HepG2 (cell line): ENCODE data around the gene GRIP1. TPM values are rescaled to one million over a fixed set of nuclear protein-coding genes. Genes with fewer than 3 reads are reported as not detected.
A peak's percentile ranks its signal among the peaks of the same experiment; 100 is the strongest.

Experiments
- ATAC-seq: fragments of 200-7000 bp; cut with Tn5 transposase; 3 replicates; pipeline ENCODE4 v1.9.1; 2020; ENCODE audit warnings: mild to moderate bottlenecking, moderate library complexity
- BruUV-seq: library from RNA; stranded (reverse); fragments of 400-500 nt; replicated peaks from 2 replicates; lab custom pipeline; 2021; lab: Mats Ljungman, UMichigan
- CTCF ChIA-PET: fragments of 300-600 bp; formaldehyde crosslinking; extraction: SDS; loops from one replicate; lab custom pipeline; 2021; ENCODE audit warnings: low total read pairs, inconsistent platforms, low intra/inter-chr PET ratio; lab: Yijun Ruan, JAX
- POLR2A ChIA-PET: fragments of 350-600 bp; sonication (Branson Sonifier 250); formaldehyde crosslinking; loops from one replicate; lab custom pipeline; 2020; ENCODE audit warnings: antibody characterized with exemption, inconsistent platforms; lab: Yijun Ruan, JAX
- DNase-seq: peaks from one replicate; pipeline ENCODE4 v3.0.0-alpha.2; 2015; ENCODE audit warnings: low spot score
- FAIRE-seq: peaks from 3 replicates; lab custom pipeline; 2011; peaks lifted over from hg19 to GRCh38; lab: Jason Lieb, UNC
- H2AFZ ChIP-seq: one replicate; pipeline ENCODE4 v1.6.1; 2011; ENCODE audit warnings: low read length, inconsistent platforms
- H3K27ac ChIP-seq: fragments of 300-600 bp; 3 replicates; pipeline ENCODE4 v1.8.0; 2011; ENCODE audit warnings: mixed run types, mild to moderate bottlenecking, mixed read lengths, low read length, inconsistent platforms; ENCODE audit not compliant: insufficient read depth; ENCODE audit errors: extremely low read length
- H3K27me3 ChIP-seq, 2 experiments: fragments of 200-600 bp in 1 of 2; 2 replicates in 1 of 2; 3 replicates in 1 of 2; pipeline versions ENCODE4 v1.6.0 to v1.8.0; 2011; ENCODE audit warnings: low read length in 2 of 2, mild to moderate bottlenecking in 2 of 2, moderate library complexity in 2 of 2, inconsistent platforms in 1 of 2; ENCODE audit not compliant: insufficient read depth in 2 of 2, control insufficient read depth in 1 of 2
- H3K36me3 ChIP-seq, 2 experiments: fragments of 200-600 bp in 1 of 2; replicated peaks in 1 of 2; 2 replicates in 1 of 2; 3 replicates in 1 of 2; pipeline versions ENCODE4 v1.5.1 to v1.8.0; 2011; ENCODE audit warnings: low read length in 2 of 2, inconsistent platforms in 1 of 2; ENCODE audit not compliant: insufficient read depth in 2 of 2, control insufficient read depth in 1 of 2
- H3K4me1 ChIP-seq: 2 replicates; pipeline ENCODE4 v1.5.1; 2012; ENCODE audit warnings: low read length, inconsistent platforms; ENCODE audit not compliant: insufficient read depth
- H3K4me2 ChIP-seq: 2 replicates; pipeline ENCODE4 v1.6.0; 2011; ENCODE audit warnings: low read depth, low read length, inconsistent platforms
- H3K4me3 ChIP-seq, 3 experiments: fragments of 200-600 bp in 1 of 3; sonication (generic), shearing (Covaris generic) in 1 of 3; replicated peaks in 1 of 3; 2 replicates each; pipeline ENCODE4 v1.5.1; 2011 to 2016; ENCODE audit warnings: low read length in 3 of 3, inconsistent platforms in 2 of 3, low read depth in 2 of 3, mild to moderate bottlenecking in 2 of 3, control low read depth in 1 of 3, mixed read lengths in 1 of 3; ENCODE audit not compliant: insufficient read depth in 1 of 3
- H3K79me2 ChIP-seq: one replicate; pipeline ENCODE4 v1.6.1; 2011; ENCODE audit warnings: low read length, inconsistent platforms; ENCODE audit not compliant: insufficient read depth
- H3K9ac ChIP-seq: 2 replicates; pipeline ENCODE4 v1.6.0; 2011; ENCODE audit warnings: mild to moderate bottlenecking, low read depth, low read length, inconsistent platforms; ENCODE audit not compliant: insufficient read depth
- H3K9me3 ChIP-seq: 2 replicates; pipeline ENCODE4 v1.5.1; 2012; ENCODE audit warnings: mild to moderate bottlenecking, low read length
- H4K20me1 ChIP-seq: 2 replicates; pipeline ENCODE4 v1.6.0; 2011; ENCODE audit warnings: inconsistent platforms, mild to moderate bottlenecking, low read length, moderate library complexity; ENCODE audit not compliant: insufficient read depth
- ATF7 ChIP-seq, 2 experiments: fragments of 450-650 bp in 1 of 2; sonication (generic) in 1 of 2; formaldehyde crosslinking in 1 of 2; IDR thresholded peaks; 2 replicates each; pipeline versions ENCODE4 v1.4.0 to v1.6.1; 2016 to 2020; ENCODE audit warnings: antibody characterized with exemption in 1 of 2, mild to moderate bottlenecking in 1 of 2, missing genetic modification reagents in 1 of 2
- CREB1 ChIP-seq, 2 experiments: fragments of 450-650 bp in 1 of 2; IDR thresholded peaks; 2 replicates each; pipeline ENCODE4 v1.6.1; 2016 to 2017; ENCODE audit warnings: control low read depth in 1 of 2, mild to moderate bottlenecking in 1 of 2, missing compliant biosample characterization in 1 of 2, missing genetic modification characterization in 1 of 2
- ESRRA ChIP-seq: sonication (generic); formaldehyde crosslinking; IDR thresholded peaks from 2 replicates; pipeline ENCODE4 v1.5.1; 2020; ENCODE audit warnings: mild to moderate bottlenecking, low read depth, missing genetic modification reagents
- ZZZ3 ChIP-seq: sonication (generic); formaldehyde crosslinking; IDR thresholded peaks from 2 replicates; pipeline ENCODE4 v1.4.0; 2020; ENCODE audit warnings: missing genetic modification reagents, mild to moderate bottlenecking, borderline replicate concordance
- WGBS: methylation state at CpG from one replicate; pipeline ENCODE4 v1.1.6; 2017; ENCODE audit warnings: low lambda C conversion rate; 5-methylcytosine and 5-hydroxymethylcytosine counted together
- in situ Hi-C: cut with HindIII; loops from 2 replicates; pipeline ENCODE4 v1.10.0; 2017; ENCODE audit warnings: low pct_unique_long_range_greater_than_20kb; ENCODE audit not compliant: extremely low pct_ligation_motif_present
- intact Hi-C: fragments of 100-400 bp; cut with micrococcal nuclease; formaldehyde crosslinking; loops from one replicate; pipeline ENCODE4 v1.10.0; 2022; ENCODE audit not compliant: unreplicated experiment
- polyA plus RNA-seq, 8 experiments: library from polyadenylated mRNA; depleted of rRNA in 3 of 8; stranded (reverse) in 7 of 8; unstranded in 1 of 8; fragments of >200 nt; fragmentation: Illumina TruSeq in 4 of 8; extraction: Trizol in 4 of 8; gene quantifications; 2 replicates each; pipeline versions ENCODE4 v1.2.1 to v1.2.3, GENCODE V29; 2011 to 2016; ENCODE audit warnings: low read depth in 4 of 8, missing spikeins in 1 of 8, mixed read lengths in 1 of 8; ENCODE audit not compliant: insufficient read depth in 1 of 8
- total RNA-seq, 5 experiments: library from RNA; depleted of rRNA; stranded (reverse); fragments of >200 nt; fragmentation: Illumina TruSeq; extraction: Trizol; gene quantifications; 2 replicates each; pipeline ENCODE4 v1.2.3, GENCODE V29; 2016; ENCODE audit warnings: low read depth in 1 of 5
- TF ChIP-seq, protein P1 (sequence below): sonication (generic); formaldehyde crosslinking; IDR thresholded peaks from 2 replicates; pipeline ENCODE4 v1.4.0; 2020; ENCODE audit warnings: mild to moderate bottlenecking, missing genetic modification reagents
- TF ChIP-seq, protein P2 (sequence below): fragments of 450-650 bp; IDR thresholded peaks from 2 replicates; pipeline ENCODE4 v1.6.1; 2016

The GRIP1 gene
- total and polyA plus RNA-seq, 2 of the 13 experiments (the other 11 are each of a cell fraction or from before 2014, with no cell fraction given) = not detected

DNA sequence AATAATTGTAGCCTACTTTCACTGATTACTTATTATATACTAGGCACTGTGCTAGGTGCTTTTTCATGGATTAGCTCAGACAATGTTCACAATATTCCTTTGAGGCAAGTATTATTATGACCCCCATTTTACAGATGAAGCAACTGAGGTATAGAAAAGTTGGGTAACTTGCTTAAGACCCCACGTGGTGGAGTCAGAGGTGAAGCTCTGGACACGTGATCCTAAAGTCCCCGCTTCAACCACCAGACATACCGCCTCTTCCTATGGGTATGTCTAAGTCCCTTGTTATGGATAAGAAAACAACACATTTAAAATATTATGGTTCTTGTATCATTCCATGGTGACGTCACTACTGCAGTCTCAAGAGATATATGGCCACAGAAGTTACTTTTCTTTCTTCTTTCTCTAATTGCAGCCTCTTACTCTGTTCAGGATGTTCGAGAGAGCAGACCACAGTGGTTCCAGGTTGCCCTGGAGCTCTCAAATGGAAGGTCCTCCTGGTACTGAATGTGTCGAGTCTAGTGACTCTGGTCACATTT, 218.9 kb downstream of the GRIP1 start:
- no peak overlapping the region for H3K27ac ChIP-seq
- peak; percentile 95 for TF ChIP-seq CREB1 (IDR thresholded peaks at IDR 0.05)
- TF ChIP-seq CREB1 (CRISPR knock-in tag; IDR thresholded peaks at IDR 0.05) = no peak
- TF ChIP-seq, protein P1, sequence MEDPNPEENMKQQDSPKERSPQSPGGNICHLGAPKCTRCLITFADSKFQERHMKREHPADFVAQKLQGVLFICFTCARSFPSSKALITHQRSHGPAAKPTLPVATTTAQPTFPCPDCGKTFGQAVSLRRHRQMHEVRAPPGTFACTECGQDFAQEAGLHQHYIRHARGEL (CRISPR knock-in tag) = no peak
- no peak for TF ChIP-seq ESRRA (CRISPR knock-in tag)
- TF ChIP-seq, protein P2, sequence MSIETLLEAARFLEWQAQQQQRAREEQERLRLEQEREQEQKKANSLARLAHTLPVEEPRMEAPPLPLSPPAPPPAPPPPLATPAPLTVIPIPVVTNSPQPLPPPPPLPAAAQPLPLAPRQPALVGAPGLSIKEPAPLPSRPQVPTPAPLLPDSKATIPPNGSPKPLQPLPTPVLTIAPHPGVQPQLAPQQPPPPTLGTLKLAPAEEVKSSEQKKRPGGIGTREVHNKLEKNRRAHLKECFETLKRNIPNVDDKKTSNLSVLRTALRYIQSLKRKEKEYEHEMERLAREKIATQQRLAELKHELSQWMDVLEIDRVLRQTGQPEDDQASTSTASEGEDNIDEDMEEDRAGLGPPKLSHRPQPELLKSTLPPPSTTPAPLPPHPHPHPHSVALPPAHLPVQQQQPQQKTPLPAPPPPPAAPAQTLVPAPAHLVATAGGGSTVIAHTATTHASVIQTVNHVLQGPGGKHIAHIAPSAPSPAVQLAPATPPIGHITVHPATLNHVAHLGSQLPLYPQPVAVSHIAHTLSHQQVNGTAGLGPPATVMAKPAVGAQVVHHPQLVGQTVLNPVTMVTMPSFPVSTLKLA = peak; percentile 94
- no peak for TF ChIP-seq ZZZ3 (CRISPR knock-in tag)
- TF ChIP-seq ATF7 (IDR thresholded peaks at IDR 0.05) = peak; percentile 95
- no peak for TF ChIP-seq ATF7 (CRISPR knock-in tag; IDR thresholded peaks at IDR 0.05)
- WGBS = 9% methylated on average over 7 of the region's 7 CpGs
- in situ Hi-C loops = no loop called here
- ChIA-PET CTCF (no interaction called here), POLR2A (no interaction called here)
- no peaks in the 10 kb centered on the region; a peak in 1 of 5 replicates for H3K27me3 ChIP-seq
- H3K9ac ChIP-seq = no peak overlapping the region
- no peak overlapping the region for H3K4me3 ChIP-seq
- H3K36me3 ChIP-seq = no peaks in the 10 kb centered on the region
- FAIRE-seq (no peak), ATAC-seq (no peak), DNase-seq (no peak)
- no TSS peak for BruUV-seq
- no peaks in the 10 kb centered on the region for H3K79me2 ChIP-seq
- intact Hi-C loops = no loop called here
- no peak overlapping the region for H3K4me2 ChIP-seq
- H4K20me1 ChIP-seq = no peaks in the 10 kb centered on the region
- no peaks in the 10 kb centered on the region for H3K4me1 ChIP-seq
- no peak overlapping the region for H2AFZ ChIP-seq
- H3K9me3 ChIP-seq = no peaks in the 10 kb centered on the region
